Thymus (tissue), 14 donors: Measurements from ENCODE around the gene SLC12A4. TPM values are rescaled to one million over a fixed set of nuclear protein-coding genes. Genes with fewer than 3 reads are reported as not detected.
"Not testable (repeated sequence)": the region's sequence is repeated elsewhere in the genome, so short reads cannot be mapped to it uniquely, and the experiment has no call there.

Experiments used
- DNase-seq, 9 donors: peaks; one replicate each; pipeline ENCODE4 v3.0.0-alpha.2; 2013; ENCODE audit warnings: low spot score in 9 of 9, low read depth in 6 of 9, missing footprints in 1 of 9
- H3K27ac ChIP-seq, 2 donors: one replicate each; pipeline ENCODE4 v1.5.1; 2013; ENCODE audit warnings: control low read depth in 1 of 2, low read depth in 1 of 2, low read length in 1 of 2, mild to moderate bottlenecking in 1 of 2, moderate library complexity in 1 of 2
- H3K27me3 ChIP-seq, 2 donors: one replicate each; pipeline ENCODE4 v1.5.1; 2013; ENCODE audit warnings: low read length in 1 of 2; ENCODE audit not compliant: control insufficient read depth in 2 of 2, insufficient read depth in 1 of 2
- H3K36me3 ChIP-seq, 2 donors: one replicate each; pipeline ENCODE4 v1.5.1; 2013; ENCODE audit warnings: low read length in 1 of 2, mild to moderate bottlenecking in 1 of 2, moderate library complexity in 1 of 2; ENCODE audit not compliant: control insufficient read depth in 2 of 2, insufficient read depth in 2 of 2
- H3K4me1 ChIP-seq, 2 donors: one replicate each; pipeline ENCODE4 v1.5.1; 2013; ENCODE audit warnings: low read length in 2 of 2; ENCODE audit not compliant: control insufficient read depth in 2 of 2, insufficient read depth in 2 of 2
- H3K4me3 ChIP-seq, 2 donors: one replicate each; pipeline ENCODE4 v1.5.1; 2013; ENCODE audit warnings: low read length in 2 of 2, control low read depth in 1 of 2, mild to moderate bottlenecking in 1 of 2
- H3K9me3 ChIP-seq, 2 donors: one replicate each; pipeline ENCODE4 v1.5.1; 2013; ENCODE audit warnings: low read length in 1 of 2, mild to moderate bottlenecking in 1 of 2; ENCODE audit not compliant: control insufficient read depth in 2 of 2, insufficient read depth in 1 of 2
- WGBS: extraction: QIAGEN DNeasy Blood & Tissue Kit; methylation state at CpG from one replicate; pipeline ENCODE4 v1.1.7; 2013; 5-methylcytosine and 5-hydroxymethylcytosine counted together
- long read RNA-seq, 10 donors: transcript quantifications; one replicate each; lab custom pipeline, GENCODE V29; 2026
- polyA plus RNA-seq: library from polyadenylated mRNA; stranded (reverse); fragments of 200-250 nt; gene quantifications from one replicate; pipeline ENCODE4 v1.2.3, GENCODE V29; 2013
- total RNA-seq: library from RNA; stranded (reverse); fragments of 120-200 nt; gene quantifications from one replicate; pipeline ENCODE4 v1.2.4, GENCODE V29; 2013
- donor health status: healthy.

The SLC12A4 gene
- total RNA-seq (13.4 TPM), polyA plus RNA-seq (22.6 TPM)
- long read RNA-seq, donor 1, result 0 reads
- long read RNA-seq, donor 2, result 0 reads
- long read RNA-seq, donor 3, partial matches to known transcripts, result 0 of 1 reads
- long read RNA-seq, donor 3, other reads (novel, unspliced or antisense), result 0 of 1 reads
- long read RNA-seq, donor 4, result 0 reads
- long read RNA-seq, donor 5, partial matches to known transcripts, result 7 of 9 reads
- long read RNA-seq, donor 5, other reads (novel, unspliced or antisense), result 0 of 9 reads
- long read RNA-seq, donor 6, result 0 reads
- long read RNA-seq, donor 7, full-length matches to known transcripts, result 1 of 1 reads
- long read RNA-seq, donor 7, partial matches to known transcripts, result 0 of 1 reads
- long read RNA-seq, donor 7, other reads (novel, unspliced or antisense), result 0 of 1 reads
- long read RNA-seq, donor 8, result 0 reads
- long read RNA-seq, donor 9, partial matches to known transcripts, result 0 of 1 reads
- long read RNA-seq, donor 9, other reads (novel, unspliced or antisense), result 0 of 1 reads
- long read RNA-seq, donor 10, result 0 reads

- H3K4me3 ChIP-seq, result peak within 1 kb of the TSS; percentile 55 to 79
- H3K9me3 ChIP-seq, result no peaks in the 10 kb centered on the region
- H3K4me1 ChIP-seq, result peaks cover 44 to 49% of the 10 kb centered on the region in 2 donors
- DNase-seq, result peak in 6 of 9 donors; percentile 68 to 93 (median 85)
- under 1% methylated on average over 78 of the region's 78 CpGs for WGBS
- H3K27ac ChIP-seq, result peak within 1 kb of the TSS; percentile 72 to 88
- H3K36me3 ChIP-seq, result peaks cover 0 to 3% of the 10 kb centered on the region in 2 donors
- no peaks in the 10 kb centered on the region for H3K27me3 ChIP-seq
Measured at GRCh38 chr16:67968400-67969253, at the start of gene SLC12A4. TSS of gene SLC12A4 (minus strand) at chr16:67968637. CDS start at chr16:67968553, 84 bp downstream.

- H3K4me1 ChIP-seq, result peaks cover 0 to 9% of the 10 kb centered on the region in 2 donors
- DNase-seq, result no peak
- no peaks in the 10 kb centered on the region for H3K27me3 ChIP-seq
- no peaks in the 10 kb centered on the region for H3K9me3 ChIP-seq
- no peak within 1 kb of the TSS for H3K4me3 ChIP-seq
- WGBS, result 97% methylated on average over 5 of the region's 5 CpGs
- no peak within 1 kb of the TSS for H3K27ac ChIP-seq
- no peaks in the 10 kb centered on the region for H3K36me3 ChIP-seq
Measured at GRCh38 chr16:68015681-68016080, 47.2 kb upstream of the SLC12A4 start, which contains the start of gene DPEP2NB. TSS of gene DPEP2NB (minus strand) at chr16:68015911. CDS start at chr16:68015770, 141 bp downstream.

DNA sequence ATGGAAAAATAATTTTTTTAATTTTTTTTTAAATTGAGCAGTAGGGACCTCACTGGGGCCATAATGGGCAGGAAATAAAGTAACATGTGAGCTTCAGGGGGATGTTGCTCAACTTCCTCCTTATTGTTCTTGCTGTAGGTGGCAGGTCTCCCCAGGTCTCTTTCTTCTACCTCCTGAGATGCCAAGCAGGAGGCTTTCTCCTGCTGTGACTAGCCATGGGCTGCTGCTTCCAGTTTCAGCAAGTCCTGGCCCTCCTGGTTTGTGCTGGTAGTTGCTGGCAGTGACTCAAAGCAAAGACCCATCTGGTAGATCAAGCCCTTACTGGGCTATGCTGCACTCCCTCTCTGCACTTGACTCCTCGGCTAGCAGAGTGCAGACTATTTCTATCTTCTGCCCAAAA, 45.0 kb upstream of the SLC12A4 start:
- Histone ChIP-seq H3K36me3 (no peaks in the 10 kb centered on the region), H3K9me3 (no peaks in the 10 kb centered on the region), H3K4me3 (no peak overlapping the region), H3K27me3 (no peaks in the 10 kb centered on the region), H3K27ac (no peak overlapping the region), H3K4me1 (peaks cover 0 to 9% of the 10 kb centered on the region in 2 donors)
- peak in 1 of 9 donors; percentile 23 for DNase-seq
- 73% methylated on average over 1 of the region's 1 CpG for WGBS

GRCh38 chr16:68009872-68010271, 41.4 kb upstream of the SLC12A4 start:
- not testable (repeated sequence) for H3K36me3 ChIP-seq, DNase-seq, H3K9me3 ChIP-seq, H3K27me3 ChIP-seq, H3K27ac ChIP-seq, H3K4me3 ChIP-seq
- H3K4me1 ChIP-seq, result peaks cover 0 to 15% of the 10 kb centered on the region in 2 donors
- 91% methylated on average over 4 of the region's 4 CpGs for WGBS

DNA sequence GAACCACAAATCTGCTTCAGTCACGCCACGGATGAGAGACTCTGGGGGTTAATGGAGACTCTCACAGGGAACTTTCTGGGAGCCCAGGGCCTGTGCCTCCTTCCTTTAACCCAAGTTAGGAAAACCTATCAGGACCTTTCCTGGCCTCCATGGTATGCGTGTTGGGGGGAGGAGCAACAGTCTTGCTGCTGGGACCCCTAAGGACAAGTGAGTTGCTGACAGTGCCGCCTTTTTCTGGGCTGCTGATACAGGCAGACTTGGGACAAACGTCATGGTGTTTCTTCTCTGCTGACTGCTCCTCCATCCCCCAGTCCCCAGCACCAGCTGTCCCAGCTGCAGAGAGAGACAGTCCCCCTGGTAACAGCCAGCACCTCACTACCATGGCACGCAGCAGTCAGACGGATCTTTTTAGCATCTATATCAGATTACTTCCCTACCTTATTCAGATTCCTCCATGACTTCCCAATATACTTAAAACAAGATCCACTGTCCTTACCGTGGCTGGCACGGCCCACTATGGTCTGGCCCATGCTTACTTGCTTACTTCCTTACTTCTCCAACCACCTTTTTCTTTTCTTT, 40.8 kb upstream of the SLC12A4 start:
- no peaks in the 10 kb centered on the region for H3K27me3 ChIP-seq
- no peak for DNase-seq
- H3K9me3 ChIP-seq, result no peaks in the 10 kb centered on the region
- no peaks in the 10 kb centered on the region for H3K36me3 ChIP-seq
- no peak overlapping the region for H3K4me3 ChIP-seq
- H3K4me1 ChIP-seq, result peaks cover 0 to 15% of the 10 kb centered on the region in 2 donors
- 96% methylated on average over 9 of the region's 9 CpGs for WGBS
- H3K27ac ChIP-seq, result no peak overlapping the region

GRCh38 chr16:68005786-68006286, 37.4 kb upstream of the SLC12A4 start:
- Histone ChIP-seq H3K27me3 (no peaks in the 10 kb centered on the region), H3K4me1 (peaks cover 0 to 12% of the 10 kb centered on the region in 2 donors), H3K4me3 (no peak overlapping the region), H3K36me3 (no peaks in the 10 kb centered on the region), H3K9me3 (no peaks in the 10 kb centered on the region), H3K27ac (peak overlapping the region; percentile 61 to 76)
- DNase-seq, result peak in 2 of 9 donors; percentile 18 to 55
- WGBS, result 48% methylated on average over 6 of the region's 6 CpGs

- Histone ChIP-seq H3K4me3 (no peak overlapping the region), H3K9me3 (no peaks in the 10 kb centered on the region), H3K4me1 (peaks cover 2 to 19% of the 10 kb centered on the region in 2 donors), H3K36me3 (no peaks in the 10 kb centered on the region), H3K27ac (peak overlapping the region in 1 of 2 donors; percentile 15), H3K27me3 (no peaks in the 10 kb centered on the region)
- 97% methylated on average over 9 of the region's 9 CpGs for WGBS
- no peak for DNase-seq
Measured at GRCh38 chr16:68005211-68005610, 36.8 kb upstream of the SLC12A4 start.

DNA sequence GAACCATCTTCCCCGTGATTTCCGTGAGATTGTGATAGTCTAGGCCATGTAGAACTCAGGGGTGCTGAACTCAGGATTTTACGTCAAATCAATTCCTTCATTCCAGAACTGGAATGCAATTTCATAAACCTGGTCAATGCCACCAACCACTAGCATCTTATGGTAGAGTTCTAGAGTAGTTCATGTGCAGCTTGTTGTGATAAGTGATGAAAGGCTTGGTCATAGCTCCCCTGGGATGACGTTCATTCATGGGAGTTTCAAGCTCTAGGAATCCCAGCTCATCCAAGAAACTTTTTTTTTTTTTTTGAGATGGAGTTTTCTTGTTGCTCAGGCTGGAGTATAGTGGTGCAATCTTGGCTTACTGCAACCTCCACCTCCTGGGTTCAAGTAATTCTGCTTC, 34.6 kb upstream of the SLC12A4 start:
- no peak for DNase-seq
- Histone ChIP-seq H3K27ac (no peak overlapping the region), H3K9me3 (peaks cover 0 to 8% of the 10 kb centered on the region in 2 donors), H3K4me1 (peaks cover 6 to 38% of the 10 kb centered on the region in 2 donors), H3K36me3 (no peaks in the 10 kb centered on the region), H3K4me3 (no peak overlapping the region), H3K27me3 (no peaks in the 10 kb centered on the region)
- WGBS, result 95% methylated on average over 4 of the region's 4 CpGs
